ENCODE measurements around the gene KATNIP. TPM values are rescaled to one million over a fixed set of nuclear protein-coding genes. Genes with fewer than 3 reads are reported as not detected.
A peak's percentile ranks its signal among the peaks of the same experiment; 100 is the strongest.

KATNIP gene
- total and polyA plus RNA-seq, 9 of the 15 experiments (the other 6 are each of a cell fraction or from before 2014, with no cell fraction given), result 1.7 to 13.2 (median 8.0) TPM

- Histone ChIP-seq H3K9me3 (replicated peaks; ENCODE audit: control insufficient read depth, insufficient read depth, low read depth, low read length) (no peaks in the 10 kb centered on the region), H3K27ac (ENCODE audit: extremely low read depth, low read depth, low read length) (no peak overlapping the region; the same call in 2 of the 3 replicates), H2AFZ (ENCODE audit: low read depth, low read length) (peak overlapping the region; percentile 10; the same call in 1 of the 2 replicates), H3K79me2 (ENCODE audit: control insufficient read depth, insufficient read depth, low read length) (no peaks in the 10 kb centered on the region), H3K9me1 (ENCODE audit: control insufficient read depth, insufficient read depth, low read length) (no peaks in the 10 kb centered on the region), H3K4me1 (replicated peaks in 1 of 2; ENCODE audit: control insufficient read depth in 2 of 2, insufficient read depth in 2 of 2, low read length in 2 of 2) (peaks cover 0 to 7% of the 10 kb centered on the region in 2 experiments; a peak in 3 of 5 replicates), H4K20me1 (replicated peaks; ENCODE audit: control insufficient read depth, insufficient read depth, low read length) (no peaks in the 10 kb centered on the region), H3K4me2 (ENCODE audit: insufficient read depth, low read length) (peak overlapping the region; percentile 43; the same call in 1 of the 2 replicates), H3K4me3 (no peak overlapping the region), H3K36me3 (ENCODE audit: control insufficient read depth, insufficient read depth, low read length) (no peaks in the 10 kb centered on the region), H3K27me3 (ENCODE audit: control insufficient read depth in 2 of 2, insufficient read depth in 2 of 2, low read length in 2 of 2) (no peaks in the 10 kb centered on the region), H3K9ac (ENCODE audit: insufficient read depth in 1 of 2, low read depth in 2 of 2, low read length in 2 of 2) (peak overlapping the region in 1 of 2 experiments; percentile 60; a peak in 2 of 4 replicates)
- CTCF ChIA-PET (ENCODE audit: low intra/inter-chr PET ratio), result no interaction called here
- DNase-seq (ENCODE audit: extremely low read depth in 1 of 4, low spot score in 3 of 4), result peak in 1 of 4 experiments; percentile 43
- peak; percentile 66 for ATAC-seq
- POLR2A ChIA-PET, result interaction anchor here (0.7 kb wide), 2 partner anchors 9 to 25 kb away, joined by 3 to 5 read pairs; no protein-coding TSS in a partner anchor
- intact Hi-C loops (cut with micrococcal nuclease), result no loop called here
- in situ Hi-C loops (cut with MboI), result no loop called here
- BruUV-seq (replicated peaks), result no TSS peak
- 12% methylated on average over 6 of the region's 6 CpGs for WGBS (ENCODE audit: insufficient coverage, low coverage, missing lambda C conversion rate)
- TF ChIP-seq CREM (IDR thresholded peaks at IDR 0.05; ENCODE audit: low read depth), result peak; percentile 37; the same call in 1 of the 2 replicates
- peak; percentile 52 for TF ChIP-seq CBFA2T3 (IDR thresholded peaks at IDR 0.05)
- TF ChIP-seq ARID1B (IDR thresholded peaks at IDR 0.05), result 0 out of 2 replicates have a peak, but pooled peaks have one; percentile 19
- TF ChIP-seq TCF3 (CRISPR knock-in tag; IDR thresholded peaks at IDR 0.05), result no peak
- FAIRE-seq, result no peak
These were observed 46.0 kb downstream of the KATNIP start for GRCh38 chr16:27595993-27596392.

- H4K20me1 ChIP-seq (replicated peaks; ENCODE audit: control insufficient read depth, insufficient read depth, low read length), result no peaks in the 10 kb centered on the region
- CTCF ChIA-PET (ENCODE audit: low intra/inter-chr PET ratio), result no interaction called here
- H3K79me2 ChIP-seq (ENCODE audit: control insufficient read depth, insufficient read depth, low read length), result no peaks in the 10 kb centered on the region
- H3K27ac ChIP-seq (ENCODE audit: extremely low read depth, low read depth, low read length), result no peak overlapping the region
- FAIRE-seq (no peak), DNase-seq (ENCODE audit: extremely low read depth in 1 of 4, low spot score in 3 of 4) (no peak), ATAC-seq (no peak)
- no peak overlapping the region; a peak in 2 of 4 replicates for H3K9ac ChIP-seq (ENCODE audit: insufficient read depth in 1 of 2, low read depth in 2 of 2, low read length in 2 of 2)
- H3K36me3 ChIP-seq (ENCODE audit: control insufficient read depth, insufficient read depth, low read length), result no peaks in the 10 kb centered on the region
- no peak overlapping the region for H2AFZ ChIP-seq (ENCODE audit: low read depth, low read length)
- no peak overlapping the region for H3K4me3 ChIP-seq
- POLR2A ChIA-PET, result interaction anchor here (0.7 kb wide), 1 partner anchor 24 kb away, joined by 5 read pairs; no protein-coding TSS in a partner anchor
- H3K9me3 ChIP-seq (replicated peaks; ENCODE audit: control insufficient read depth, insufficient read depth, low read depth, low read length), result no peaks in the 10 kb centered on the region
- BruUV-seq (replicated peaks), result no TSS peak
- in situ Hi-C loops (cut with MboI) (no loop called here), intact Hi-C loops (cut with micrococcal nuclease) (no loop called here)
- no peaks in the 10 kb centered on the region for H3K27me3 ChIP-seq (ENCODE audit: control insufficient read depth in 2 of 2, insufficient read depth in 2 of 2, low read length in 2 of 2)
- no peaks in the 10 kb centered on the region for H3K9me1 ChIP-seq (ENCODE audit: control insufficient read depth, insufficient read depth, low read length)
- WGBS (ENCODE audit: insufficient coverage, low coverage, missing lambda C conversion rate), result 61% methylated on average over 4 of the region's 4 CpGs
- H3K4me2 ChIP-seq (ENCODE audit: insufficient read depth, low read length), result no peak overlapping the region
- peaks cover 0 to 7% of the 10 kb centered on the region in 2 experiments; a peak in 3 of 5 replicates for H3K4me1 ChIP-seq (replicated peaks in 1 of 2; ENCODE audit: control insufficient read depth in 2 of 2, insufficient read depth in 2 of 2, low read length in 2 of 2)
- TF ChIP-seq WHSC1 (IDR thresholded peaks at IDR 0.05; ENCODE audit: low read length) (no peak), JUN (IDR thresholded peaks at IDR 0.05; ENCODE audit: borderline replicate concordance, low read depth, low read length) (no peak), JUN (CRISPR knock-in tag; IDR thresholded peaks at IDR 0.05; ENCODE audit: borderline replicate concordance) (no peak), ZNF695 (CRISPR knock-in tag; IDR thresholded peaks at IDR 0.05) (no peak), MED1 (CRISPR knock-in tag; IDR thresholded peaks at IDR 0.05; ENCODE audit: borderline replicate concordance) (no peak), TCF7 (IDR thresholded peaks at IDR 0.05; ENCODE audit: borderline replicate concordance) (no peak)
- TF ChIP-seq, protein P1, sequence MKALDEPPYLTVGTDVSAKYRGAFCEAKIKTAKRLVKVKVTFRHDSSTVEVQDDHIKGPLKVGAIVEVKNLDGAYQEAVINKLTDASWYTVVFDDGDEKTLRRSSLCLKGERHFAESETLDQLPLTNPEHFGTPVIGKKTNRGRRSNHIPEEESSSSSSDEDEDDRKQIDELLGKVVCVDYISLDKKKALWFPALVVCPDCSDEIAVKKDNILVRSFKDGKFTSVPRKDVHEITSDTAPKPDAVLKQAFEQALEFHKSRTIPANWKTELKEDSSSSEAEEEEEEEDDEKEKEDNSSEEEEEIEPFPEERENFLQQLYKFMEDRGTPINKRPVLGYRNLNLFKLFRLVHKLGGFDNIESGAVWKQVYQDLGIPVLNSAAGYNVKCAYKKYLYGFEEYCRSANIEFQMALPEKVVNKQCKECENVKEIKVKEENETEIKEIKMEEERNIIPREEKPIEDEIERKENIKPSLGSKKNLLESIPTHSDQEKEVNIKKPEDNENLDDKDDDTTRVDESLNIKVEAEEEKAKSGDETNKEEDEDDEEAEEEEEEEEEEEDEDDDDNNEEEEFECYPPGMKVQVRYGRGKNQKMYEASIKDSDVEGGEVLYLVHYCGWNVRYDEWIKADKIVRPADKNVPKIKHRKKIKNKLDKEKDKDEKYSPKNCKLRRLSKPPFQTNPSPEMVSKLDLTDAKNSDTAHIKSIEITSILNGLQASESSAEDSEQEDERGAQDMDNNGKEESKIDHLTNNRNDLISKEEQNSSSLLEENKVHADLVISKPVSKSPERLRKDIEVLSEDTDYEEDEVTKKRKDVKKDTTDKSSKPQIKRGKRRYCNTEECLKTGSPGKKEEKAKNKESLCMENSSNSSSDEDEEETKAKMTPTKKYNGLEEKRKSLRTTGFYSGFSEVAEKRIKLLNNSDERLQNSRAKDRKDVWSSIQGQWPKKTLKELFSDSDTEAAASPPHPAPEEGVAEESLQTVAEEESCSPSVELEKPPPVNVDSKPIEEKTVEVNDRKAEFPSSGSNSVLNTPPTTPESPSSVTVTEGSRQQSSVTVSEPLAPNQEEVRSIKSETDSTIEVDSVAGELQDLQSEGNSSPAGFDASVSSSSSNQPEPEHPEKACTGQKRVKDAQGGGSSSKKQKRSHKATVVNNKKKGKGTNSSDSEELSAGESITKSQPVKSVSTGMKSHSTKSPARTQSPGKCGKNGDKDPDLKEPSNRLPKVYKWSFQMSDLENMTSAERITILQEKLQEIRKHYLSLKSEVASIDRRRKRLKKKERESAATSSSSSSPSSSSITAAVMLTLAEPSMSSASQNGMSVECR (CRISPR knock-in tag; IDR thresholded peaks at IDR 0.05), result no peak
These were observed 46.5 kb downstream of the KATNIP start for GRCh38 chr16:27596411-27596810.

All from K562 (cell line).